Stimulated activated naive CD8-positive, alpha-beta T cell treated with anti-CD3 and anti-CD28 coated beads, Interleukin-15, Interleukin-2, amounts not matched to agents 100 U/mL and 50 U/mL, for 24 hours (primary cell): ENCODE data around the gene KRTAP2-2.
"Not testable (repeated sequence)": the region's sequence is repeated elsewhere in the genome, so short reads cannot be mapped to it uniquely, and the experiment has no call there.

Experiments used
- ATAC-seq: fragments of 150-1000 bp; cut with Tn5 transposase; one replicate; pipeline ENCODE4 v1.10.0; 2021
- DNase-seq: peaks from one replicate; pipeline ENCODE4 v3.0.0; 2021

Gene KRTAP2-2

GRCh38 chr17:41055130-41055529 is at the start of gene KRTAP2-2:
Gene KRTAP2-2 (minus strand): TSS chr17:41055230. CDS start chr17:41055211, 19 bp downstream.
- not testable (repeated sequence) for DNase-seq, ATAC-seq

- not testable (repeated sequence) for ATAC-seq, DNase-seq
Observed at GRCh38 chr17:41104386-41105038, 49.5 kb upstream of the KRTAP2-2 start.

- DNase-seq (no peak), ATAC-seq (no peak)
Observed at GRCh38 chr17:41103896-41104295, 48.9 kb upstream of the KRTAP2-2 start.

- DNase-seq (no peak), ATAC-seq (no peak)
Observed at GRCh38 chr17:41101586-41102259, 46.7 kb upstream of the KRTAP2-2 start, which contains the start of gene KRTAP4-16. Gene KRTAP4-16 (minus strand): TSS chr17:41102209. CDS start chr17:41102209, 0 bp downstream.

GRCh38 chr17:41099682-41100480 is 44.9 kb upstream of the KRTAP2-2 start:
- ATAC-seq, DNase-seq: not testable (repeated sequence)

GRCh38 chr17:41098481-41098880 is 43.5 kb upstream of the KRTAP2-2 start:
- ATAC-seq (no peak), DNase-seq (no peak)

GRCh38 chr17:41098042-41098441 is 43.0 kb upstream of the KRTAP2-2 start, which contains the start of gene KRTAP4-8:
Gene KRTAP4-8 (minus strand): TSS chr17:41098142. CDS start chr17:41098084, 58 bp downstream.
- no peak for ATAC-seq

GRCh38 chr17:41096055-41096454 is 41.0 kb upstream of the KRTAP2-2 start:
- DNase-seq (no peak), ATAC-seq (no peak)

More at GRCh38 chr17:41098042-41098441, 43.0 kb upstream of the KRTAP2-2 start, which contains the start of gene KRTAP4-8:
- no peak for DNase-seq

GRCh38 chr17:41088760-41089352 is 33.8 kb upstream of the KRTAP2-2 start:
- not testable (repeated sequence) for ATAC-seq, DNase-seq

GRCh38 chr17:41084100-41084856 is 29.2 kb upstream of the KRTAP2-2 start, which contains the start of gene KRTAP4-7:
Gene KRTAP4-7 (plus strand): TSS chr17:41084150. CDS start chr17:41084207, 57 bp downstream.
- DNase-seq, ATAC-seq: not testable (repeated sequence)

- DNase-seq, ATAC-seq: not testable (repeated sequence)
Observed at GRCh38 chr17:41083427-41083826, 28.4 kb upstream of the KRTAP2-2 start.

- ATAC-seq = no peak
- DNase-seq = no peak
Observed at GRCh38 chr17:41082626-41083025, 27.6 kb upstream of the KRTAP2-2 start.

- no peak for DNase-seq
- no peak for ATAC-seq
Observed at GRCh38 chr17:41076788-41077187, 21.8 kb upstream of the KRTAP2-2 start.

- ATAC-seq (no peak), DNase-seq (no peak)
Observed at GRCh38 chr17:41073676-41074075, 18.6 kb upstream of the KRTAP2-2 start.

- DNase-seq (no peak), ATAC-seq (no peak)
Observed at GRCh38 chr17:41071606-41072360, 16.8 kb upstream of the KRTAP2-2 start.

GRCh38 chr17:41069031-41069430 is 14.0 kb upstream of the KRTAP2-2 start:
- DNase-seq = no peak
- no peak for ATAC-seq

- ATAC-seq = no peak
- DNase-seq = no peak
Observed at GRCh38 chr17:41067281-41067680, 12.3 kb upstream of the KRTAP2-2 start.

GRCh38 chr17:41065829-41066624 is 11.0 kb upstream of the KRTAP2-2 start, which contains the start of gene KRTAP2-4:
Gene KRTAP2-4 (minus strand): TSS chr17:41065879. CDS start chr17:41065845, 34 bp downstream.
- DNase-seq = no peak
- no peak for ATAC-seq

GRCh38 chr17:41065016-41065689 is 10.1 kb upstream of the KRTAP2-2 start:
- ATAC-seq, DNase-seq: not testable (repeated sequence)
